ENCODE measurements around the gene DENND1C. TPM values are rescaled to one million over a fixed set of nuclear protein-coding genes. Genes with fewer than 3 reads are reported as not detected.

DENND1C gene
- total and polyA plus RNA-seq, 9 of the 15 experiments (the other 6 are each of a cell fraction or from before 2014, with no cell fraction given): 0.03 to 1.2 (median 0.32) TPM; not detected in 1

- intact Hi-C loops (cut with micrococcal nuclease) (no loop called here), in situ Hi-C loops (cut with MboI) (no loop called here)
- ATAC-seq (peak; percentile 79), FAIRE-seq (no peak), DNase-seq (ENCODE audit: extremely low read depth in 1 of 4, low spot score in 3 of 4) (peak; percentile 34 to 86 (median 76))
- no TSS peak for BruUV-seq (replicated peaks)
- H3K9me1 ChIP-seq (ENCODE audit: control insufficient read depth, insufficient read depth, low read length): peaks cover 5% of the 10 kb centered on the region
- WGBS (ENCODE audit: insufficient coverage, low coverage, missing lambda C conversion rate): 12% methylated on average over 27 of the region's 71 CpGs
- ChIA-PET POLR2A (interaction anchor here (0.8 kb wide), 1 partner anchor 29 kb away, joined by 4 read pairs; the partner anchor contains the start of gene TNFSF9), CTCF (ENCODE audit: low intra/inter-chr PET ratio) (no interaction called here)
- peak within 1 kb of the TSS; percentile 64 for H3K4me2 ChIP-seq (ENCODE audit: insufficient read depth, low read length)
- H3K9ac ChIP-seq (ENCODE audit: insufficient read depth in 1 of 2, low read depth in 2 of 2, low read length in 2 of 2): peak within 1 kb of the TSS in 1 of 2 experiments; percentile 83; a peak in 2 of 4 replicates
- no peaks in the 10 kb centered on the region for H3K36me3 ChIP-seq (ENCODE audit: control insufficient read depth, insufficient read depth, low read length)
- H3K27ac ChIP-seq (ENCODE audit: extremely low read depth, low read depth, low read length): no peak within 1 kb of the TSS
- H4K20me1 ChIP-seq (replicated peaks; ENCODE audit: control insufficient read depth, insufficient read depth, low read length): no peaks in the 10 kb centered on the region
- H3K9me3 ChIP-seq (replicated peaks; ENCODE audit: control insufficient read depth, insufficient read depth, low read depth, low read length): no peaks in the 10 kb centered on the region
- H3K4me3 ChIP-seq: peak within 1 kb of the TSS; percentile 44
- no peaks in the 10 kb centered on the region for H3K79me2 ChIP-seq (ENCODE audit: control insufficient read depth, insufficient read depth, low read length)
- peak within 1 kb of the TSS; percentile 89 for H2AFZ ChIP-seq (ENCODE audit: low read depth, low read length)
- H3K27me3 ChIP-seq (ENCODE audit: control insufficient read depth in 2 of 2, insufficient read depth in 2 of 2, low read length in 2 of 2): no peaks in the 10 kb centered on the region
- peaks cover 7 to 45% of the 10 kb centered on the region in 2 experiments; a peak in 4 of 5 replicates for H3K4me1 ChIP-seq (replicated peaks in 1 of 2; ENCODE audit: control insufficient read depth in 2 of 2, insufficient read depth in 2 of 2, low read length in 2 of 2)
- TF ChIP-seq HMG20A (CRISPR knock-in tag; conservative IDR thresholded peaks at IDR 0.05) (no peak), MNT (conservative IDR thresholded peaks at IDR 0.05) (peak in 1 of 2 experiments; percentile 55; a peak in 2 of 4 replicates), PHF8 (IDR thresholded peaks at IDR 0.05; ENCODE audit: borderline replicate concordance, low read length) (peak; percentile 22; the same call in 1 of the 2 replicates), ZNF57 (CRISPR knock-in tag; IDR thresholded peaks at IDR 0.05) (no peak), HDAC1 (IDR thresholded peaks at IDR 0.05) (no peak), TEAD2 (tag; IDR thresholded peaks at IDR 0.05) (no peak), SRSF7 (optimal IDR thresholded peaks at IDR 0.05; ENCODE audit: low read depth, low read length) (no peak), PML (IDR thresholded peaks at IDR 0.05; ENCODE audit: low read length) (no peak), MAFF (IDR thresholded peaks at IDR 0.05; ENCODE audit: low read length) (no peak), CREB1 (IDR thresholded peaks at IDR 0.05) (no peak), CREB1 (CRISPR knock-in tag; IDR thresholded peaks at IDR 0.05) (peak; percentile 37; the same call in 1 of the 2 replicates), ZBTB12 (CRISPR knock-in tag; IDR thresholded peaks at IDR 0.05) (no peak), NUFIP1 (IDR thresholded peaks at IDR 0.05; ENCODE audit: partially characterized antibody) (no peak), ZNF740 (CRISPR knock-in tag; IDR thresholded peaks at IDR 0.05) (peak; percentile 49), ZNF740 (tag; IDR thresholded peaks at IDR 0.05) (no peak), CREM (IDR thresholded peaks at IDR 0.05; ENCODE audit: low read depth) (peak; percentile 35; the same call in 1 of the 2 replicates)
- TF ChIP-seq, protein P1, sequence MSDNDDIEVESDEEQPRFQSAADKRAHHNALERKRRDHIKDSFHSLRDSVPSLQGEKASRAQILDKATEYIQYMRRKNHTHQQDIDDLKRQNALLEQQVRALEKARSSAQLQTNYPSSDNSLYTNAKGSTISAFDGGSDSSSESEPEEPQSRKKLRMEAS (CRISPR knock-in tag; IDR thresholded peaks at IDR 0.05): peak; percentile 66
Measured at GRCh38 chr19:6501740-6502648, 20.4 kb upstream of the DENND1C start, which contains the start of gene TUBB4A. TSS of gene TUBB4A (minus strand) at chr19:6502309. CDS start at chr19:6502212, 97 bp downstream.

Data from K562 (cell line).